Measurements from ENCODE around the gene UBE2A. TPM values are rescaled to one million over a fixed set of nuclear protein-coding genes. Genes with fewer than 3 reads are reported as not detected.

UBE2A gene
- total RNA-seq, 1 donor from 2014 or later = 72.5 TPM

GRCh38 chrX:119604766-119605463 is 30.6 kb downstream of the UBE2A start:
- TF ChIP-seq, protein P1, sequence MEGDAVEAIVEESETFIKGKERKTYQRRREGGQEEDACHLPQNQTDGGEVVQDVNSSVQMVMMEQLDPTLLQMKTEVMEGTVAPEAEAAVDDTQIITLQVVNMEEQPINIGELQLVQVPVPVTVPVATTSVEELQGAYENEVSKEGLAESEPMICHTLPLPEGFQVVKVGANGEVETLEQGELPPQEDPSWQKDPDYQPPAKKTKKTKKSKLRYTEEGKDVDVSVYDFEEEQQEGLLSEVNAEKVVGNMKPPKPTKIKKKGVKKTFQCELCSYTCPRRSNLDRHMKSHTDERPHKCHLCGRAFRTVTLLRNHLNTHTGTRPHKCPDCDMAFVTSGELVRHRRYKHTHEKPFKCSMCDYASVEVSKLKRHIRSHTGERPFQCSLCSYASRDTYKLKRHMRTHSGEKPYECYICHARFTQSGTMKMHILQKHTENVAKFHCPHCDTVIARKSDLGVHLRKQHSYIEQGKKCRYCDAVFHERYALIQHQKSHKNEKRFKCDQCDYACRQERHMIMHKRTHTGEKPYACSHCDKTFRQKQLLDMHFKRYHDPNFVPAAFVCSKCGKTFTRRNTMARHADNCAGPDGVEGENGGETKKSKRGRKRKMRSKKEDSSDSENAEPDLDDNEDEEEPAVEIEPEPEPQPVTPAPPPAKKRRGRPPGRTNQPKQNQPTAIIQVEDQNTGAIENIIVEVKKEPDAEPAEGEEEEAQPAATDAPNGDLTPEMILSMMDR (IDR thresholded peaks at IDR 0.05) = no peak
- H3K36me3 Mint-ChIP-seq (ENCODE audit: low read depth) = no peaks in the 10 kb centered on the region
- H3K9me3 Mint-ChIP-seq (ENCODE audit: low read depth) = peaks cover 4% of the 10 kb centered on the region
- DNase-seq (ENCODE audit: low spot score) = no peak
- H3K4me3 Mint-ChIP-seq (ENCODE audit: unreplicated experiment) = peak overlapping the region; percentile 86
- peak overlapping the region; percentile 68 for H3K27ac Mint-ChIP-seq (ENCODE audit: unreplicated experiment)
- no peaks in the 10 kb centered on the region for H3K27me3 Mint-ChIP-seq (ENCODE audit: low read depth)
- H3K4me1 Mint-ChIP-seq (ENCODE audit: low read depth) = peaks cover 23% of the 10 kb centered on the region

- Mint-ChIP-seq H3K27me3 (ENCODE audit: low read depth) (no peaks in the 10 kb centered on the region), H3K27ac (ENCODE audit: unreplicated experiment) (peak overlapping the region; percentile 93), H3K4me3 (ENCODE audit: unreplicated experiment) (peak overlapping the region; percentile 86), H3K9me3 (ENCODE audit: low read depth) (peaks cover 4% of the 10 kb centered on the region), H3K4me1 (ENCODE audit: low read depth) (peaks cover 23% of the 10 kb centered on the region), H3K36me3 (ENCODE audit: low read depth) (no peaks in the 10 kb centered on the region)
- no peak for DNase-seq (ENCODE audit: low spot score)
- TF ChIP-seq, protein P1 (IDR thresholded peaks at IDR 0.05) = no peak
These were observed 31.3 kb downstream of the UBE2A start for GRCh38 chrX:119605464-119606279.

- H3K27ac Mint-ChIP-seq (ENCODE audit: unreplicated experiment) = peak within 1 kb of the TSS; percentile 93
- H3K36me3 Mint-ChIP-seq (ENCODE audit: low read depth) = no peaks in the 10 kb centered on the region
- no peaks in the 10 kb centered on the region for H3K27me3 Mint-ChIP-seq (ENCODE audit: low read depth)
- DNase-seq (ENCODE audit: low spot score) = peak; percentile 94
- TF ChIP-seq, protein P1 (IDR thresholded peaks at IDR 0.05) = no peak
- H3K9me3 Mint-ChIP-seq (ENCODE audit: low read depth) = peaks cover 4% of the 10 kb centered on the region
- peak within 1 kb of the TSS; percentile 86 for H3K4me3 Mint-ChIP-seq (ENCODE audit: unreplicated experiment)
- peaks cover 23% of the 10 kb centered on the region for H3K4me1 Mint-ChIP-seq (ENCODE audit: low read depth)
These were observed 32.1 kb downstream of the UBE2A start, which contains the start of gene NKRF for GRCh38 chrX:119606280-119607017. TSS of gene NKRF (minus strand) at chrX:119606424.

GRCh38 chrX:119607018-119607389 is 32.6 kb downstream of the UBE2A start:
- Mint-ChIP-seq H3K27me3 (ENCODE audit: low read depth) (no peaks in the 10 kb centered on the region), H3K36me3 (ENCODE audit: low read depth) (no peaks in the 10 kb centered on the region), H3K9me3 (ENCODE audit: low read depth) (peaks cover 4% of the 10 kb centered on the region), H3K4me1 (ENCODE audit: low read depth) (peaks cover 23% of the 10 kb centered on the region), H3K4me3 (ENCODE audit: unreplicated experiment) (peak overlapping the region; percentile 81), H3K27ac (ENCODE audit: unreplicated experiment) (no peak overlapping the region)
- TF ChIP-seq, protein P1 (IDR thresholded peaks at IDR 0.05) = no peak
- DNase-seq (ENCODE audit: low spot score) = no peak

DNA sequence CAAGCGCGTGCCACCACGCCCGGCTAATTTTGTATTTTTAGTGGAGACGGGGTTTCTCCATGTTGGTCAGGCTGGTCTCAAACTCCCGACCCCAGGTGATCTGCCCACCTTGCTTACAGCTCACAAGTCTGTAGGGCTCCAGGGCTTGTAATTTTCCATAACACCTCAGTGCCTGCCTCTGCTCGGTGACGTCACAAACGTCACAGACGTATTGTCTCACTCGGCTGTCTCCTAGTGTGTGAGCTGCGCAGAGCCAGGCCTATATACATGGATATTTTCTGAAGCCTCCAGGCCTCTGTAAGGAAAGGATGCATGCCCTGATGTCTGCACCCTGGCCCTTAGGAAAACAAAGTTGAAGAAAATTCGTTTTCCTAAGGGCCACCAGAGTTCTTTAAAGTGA is 40.4 kb downstream of the UBE2A start:
- Mint-ChIP-seq H3K4me1 (ENCODE audit: low read depth) (no peaks in the 10 kb centered on the region), H3K9me3 (ENCODE audit: low read depth) (peaks cover 7% of the 10 kb centered on the region), H3K27ac (ENCODE audit: unreplicated experiment) (no peak overlapping the region), H3K4me3 (ENCODE audit: unreplicated experiment) (no peak overlapping the region), H3K36me3 (ENCODE audit: low read depth) (peaks cover 4% of the 10 kb centered on the region), H3K27me3 (ENCODE audit: low read depth) (no peaks in the 10 kb centered on the region)
- DNase-seq (ENCODE audit: low spot score) = no peak
- TF ChIP-seq, protein P1 (IDR thresholded peaks at IDR 0.05) = no peak

All from chondrocyte (in vitro differentiated cells).